WTC11 (cell line): ENCODE results near the gene AHCYL1. TPM values are rescaled to one million over a fixed set of nuclear protein-coding genes. Genes with fewer than 3 reads are reported as not detected.

ENCODE experiments used
- ATAC-seq: fragments of 200-7000 bp; cut with Tn5 transposase; 2 replicates; pipeline ENCODE4 v1.10.0; 2021; ENCODE audit warnings: mild to moderate bottlenecking, moderate library complexity
- CTCF ChIA-PET: fragments of 300-600 bp; sonication (Branson Sonifier 250); formaldehyde crosslinking; loops from one replicate; lab custom pipeline; 2021; ENCODE audit warnings: antibody characterized with exemption; lab: Charles Lee
- POLR2A ChIA-PET: fragments of 350-600 bp; sonication (Branson Sonifier 250); formaldehyde crosslinking; loops from one replicate; lab custom pipeline; 2021; ENCODE audit warnings: antibody characterized with exemption; lab: Charles Lee
- DNase-seq: peaks from one replicate; pipeline ENCODE4 v3.0.0; 2021; ENCODE audit warnings: low spot score
- H3K27ac Mint-ChIP-seq: 2 replicates; pipeline ENCODE4 v1.8.0; 2021; ENCODE audit warnings: mixed read lengths
- H3K27me3 Mint-ChIP-seq: 2 replicates; pipeline ENCODE4 v1.8.0; 2021; ENCODE audit warnings: low read depth, mild to moderate bottlenecking, moderate library complexity, mixed read lengths
- H3K36me3 Mint-ChIP-seq: 2 replicates; pipeline ENCODE4 v1.8.0; 2021; ENCODE audit warnings: mixed read lengths
- H3K4me1 Mint-ChIP-seq: 2 replicates; pipeline ENCODE4 v1.8.0; 2022; ENCODE audit warnings: mixed read lengths
- H3K4me3 Mint-ChIP-seq: 2 replicates; pipeline ENCODE4 v1.8.0; 2021; ENCODE audit warnings: mild to moderate bottlenecking, moderate library complexity, mixed read lengths
- H3K9me3 Mint-ChIP-seq: 2 replicates; pipeline ENCODE4 v1.8.0; 2021; ENCODE audit warnings: mixed read lengths
- CBFB ChIP-seq: sonication (generic); formaldehyde crosslinking; IDR thresholded peaks from 2 replicates; pipeline ENCODE4 v1.8.1; 2022; ENCODE audit warnings: mild to moderate bottlenecking, low read depth, missing genetic modification reagents
- CTCF ChIP-seq: fragments of 200-600 bp; IDR thresholded peaks from 2 replicates; pipeline ENCODE4 v1.8.0; 2022; ENCODE audit warnings: antibody characterized with exemption
- ERG ChIP-seq: fragments of 250-450 bp; sonication (Bioruptor Pico); IDR thresholded peaks from 2 replicates; pipeline ENCODE4 v1.8.0; 2021; ENCODE audit warnings: mild to moderate bottlenecking
- ETV6 ChIP-seq: sonication (generic); formaldehyde crosslinking; IDR thresholded peaks from 2 replicates; pipeline ENCODE4 v1.8.1; 2022; ENCODE audit warnings: mild to moderate bottlenecking, missing genetic modification reagents
- FOXK1 ChIP-seq: sonication (generic); formaldehyde crosslinking; IDR thresholded peaks from 2 replicates; pipeline ENCODE4 v1.8.0; 2022; ENCODE audit warnings: mild to moderate bottlenecking, moderate library complexity, missing genetic modification reagents
- GABPB1 ChIP-seq: sonication (generic); formaldehyde crosslinking; IDR thresholded peaks from 2 replicates; pipeline ENCODE4 v1.8.1; 2023; ENCODE audit warnings: mild to moderate bottlenecking, missing genetic modification reagents
- HMGXB4 ChIP-seq: sonication (generic); formaldehyde crosslinking; IDR thresholded peaks from 2 replicates; pipeline ENCODE4 v1.8.1; 2023; ENCODE audit warnings: mild to moderate bottlenecking, moderate library complexity, missing genetic modification reagents
- IRF1 ChIP-seq: sonication (generic); formaldehyde crosslinking; IDR thresholded peaks from 2 replicates; pipeline ENCODE4 v1.8.0; 2023; ENCODE audit warnings: missing genetic modification reagents
- MAX ChIP-seq: sonication (generic); formaldehyde crosslinking; IDR thresholded peaks from 2 replicates; pipeline ENCODE4 v1.8.0; 2022; ENCODE audit warnings: mild to moderate bottlenecking, missing genetic modification reagents
- PRDM15 ChIP-seq: sonication (generic); formaldehyde crosslinking; IDR thresholded peaks from 2 replicates; pipeline ENCODE4 v1.8.0; 2022; ENCODE audit warnings: missing genetic modification reagents
- PRRX2 ChIP-seq: fragments of 250-450 bp; sonication (Bioruptor Pico); IDR thresholded peaks from 2 replicates; pipeline ENCODE4 v1.8.0; 2021; ENCODE audit warnings: mild to moderate bottlenecking
- SP1 ChIP-seq: sonication (generic); formaldehyde crosslinking; conservative IDR thresholded peaks from 2 replicates; pipeline ENCODE4 v1.8.1; 2022; ENCODE audit warnings: missing genetic modification reagents
- STAT6 ChIP-seq: sonication (generic); formaldehyde crosslinking; conservative IDR thresholded peaks from 2 replicates; pipeline ENCODE4 v1.8.1; 2023; ENCODE audit warnings: mild to moderate bottlenecking, low read depth, missing genetic modification reagents, moderate library complexity
- ZNF219 ChIP-seq: sonication (generic); formaldehyde crosslinking; IDR thresholded peaks from 2 replicates; pipeline ENCODE4 v1.8.0; 2023; ENCODE audit warnings: missing genetic modification reagents, mild to moderate bottlenecking, borderline replicate concordance
- ZNF317 ChIP-seq: sonication (generic); formaldehyde crosslinking; IDR thresholded peaks from 2 replicates; pipeline ENCODE4 v1.8.1; 2023; ENCODE audit warnings: low read depth, mild to moderate bottlenecking, moderate library complexity, missing genetic modification reagents, borderline replicate concordance
- ZSCAN18 ChIP-seq: fragments of 250-450 bp; sonication (Bioruptor Pico); IDR thresholded peaks from 2 replicates; pipeline ENCODE4 v2.1.2; 2022; ENCODE audit warnings: mild to moderate bottlenecking, moderate library complexity
- total RNA-seq: library from RNA; stranded (reverse); gene quantifications from 3 replicates; pipeline ENCODE4 v1.2.3, GENCODE V29; 2021

The AHCYL1 gene
- total RNA-seq, 1 experiment from 2014 or later, result 92.1 TPM

GRCh38 chr1:110034040-110034450, 49.5 kb downstream of the AHCYL1 start (continued):
- no peak for TF ChIP-seq ZSCAN18 (CRISPR knock-in tag)
- no peak for TF ChIP-seq ZNF317 (CRISPR knock-in tag)
- TF ChIP-seq PRRX2 (CRISPR knock-in tag), result no peak
- no peak for TF ChIP-seq STAT6 (CRISPR knock-in tag)
- TF ChIP-seq ZNF219 (CRISPR knock-in tag), result no peak
- no peak for TF ChIP-seq CTCF
- TF ChIP-seq, all 79 proteins: peak for 0

- peaks cover 33% of the 10 kb centered on the region for H3K4me1 Mint-ChIP-seq
- ATAC-seq, result peak; percentile 83
- peak within 1 kb of the TSS; percentile 95 for H3K27ac Mint-ChIP-seq
- H3K4me3 Mint-ChIP-seq, result peak within 1 kb of the TSS; percentile 92
- 0 out of 2 replicates have a peak, but pooled peaks cover 6% of the 10 kb centered on the region for H3K9me3 Mint-ChIP-seq
- TF ChIP-seq SP1 (CRISPR knock-in tag), result peak; percentile 35
- 0 out of 2 replicates have a peak, but pooled peaks have one; percentile 3 for TF ChIP-seq PRDM15 (CRISPR knock-in tag)
- TF ChIP-seq HMGXB4 (CRISPR knock-in tag), result peak; percentile 79; the same call in 1 of the 2 replicates
- TF ChIP-seq IRF1 (CRISPR knock-in tag), result 0 out of 2 replicates have a peak, but pooled peaks have one; percentile 42
- TF ChIP-seq GABPB1, result peak; percentile 74
- peak; percentile 67; the same call in 1 of the 2 replicates for TF ChIP-seq FOXK1 (CRISPR knock-in tag)
- TF ChIP-seq ETV6 (CRISPR knock-in tag), result peak; percentile 74
- TF ChIP-seq MAX, result peak; percentile 42; the same call in 1 of the 2 replicates
- no peak for TF ChIP-seq CBFB (CRISPR knock-in tag)
- TF ChIP-seq ERG (CRISPR knock-in tag), result no peak
- H3K27me3 Mint-ChIP-seq, result no peaks in the 10 kb centered on the region
- peak; percentile 88 for DNase-seq
- H3K36me3 Mint-ChIP-seq, result peaks cover 25% of the 10 kb centered on the region
- ChIA-PET POLR2A (interaction anchor here (0.6 to 1.4 kb wide), 11 partner anchors 10 to 234 kb away, joined by 3 to 5 read pairs (median 3); partner anchors contain the start of genes AHCYL1 and ALX3), CTCF (interaction anchor here (0.7 to 3.8 kb wide), 26 partner anchors 10 to 502 kb away, joined by 3 to 42 read pairs (median 5); partner anchors contain the start of genes AHCYL1, SLC6A17 and UBL4B)
These were observed 50.1 kb downstream of the AHCYL1 start, which contains the start of gene STRIP1 for GRCh38 chr1:110034451-110035235. Gene STRIP1, plus strand, starts transcription at chr1:110034624. Its CDS starts 14 bp downstream, at chr1:110034638.
